Erythroblast (primary cell): ENCODE data around the gene NXN.
"Not testable (repeated sequence)": the region's sequence is repeated elsewhere in the genome, so short reads cannot be mapped to it uniquely, and the experiment has no call there.

Experiments
- GATA1 ChIP-seq: IDR thresholded peaks from 2 replicates; pipeline ENCODE4 v1.6.1; 2011; ENCODE audit warnings: low read depth, mild to moderate bottlenecking, control low read depth, low read length, moderate library complexity
- POLR2A ChIP-seq: IDR thresholded peaks from 2 replicates; pipeline ENCODE4 v1.6.1; 2011; ENCODE audit warnings: mild to moderate bottlenecking, low read length

DNA sequence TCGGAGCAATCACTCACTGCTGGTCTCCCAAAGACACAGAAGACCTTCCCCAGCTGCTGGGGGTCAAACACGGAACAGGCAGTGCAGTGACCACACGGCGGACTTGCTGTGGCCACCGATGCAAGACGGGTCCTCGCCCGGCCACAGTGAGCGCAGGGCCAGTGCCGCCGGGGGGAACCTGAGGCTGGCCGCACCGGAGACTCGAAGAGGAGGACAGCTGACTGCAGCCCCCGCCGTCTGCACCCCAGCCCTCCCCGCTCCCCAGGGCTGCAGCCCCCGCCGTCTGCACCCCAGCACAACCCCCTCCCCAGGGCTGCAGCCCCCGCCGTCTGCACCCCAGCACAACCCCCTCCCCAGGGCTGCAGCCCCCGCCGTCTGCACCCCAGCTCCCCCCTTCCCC is 173.7 kb downstream of the NXN start:
- TF ChIP-seq POLR2A, GATA1: not testable (repeated sequence)
